Stomach smooth muscle (tissue), 2 donors: ENCODE data around the gene APOL2.
"Not testable (repeated sequence)": the region's sequence is repeated elsewhere in the genome, so short reads cannot be mapped to it uniquely, and the experiment has no call there.

Source experiments
- H3K27ac ChIP-seq: one replicate; pipeline ENCODE4 v1.7.0; 2013; ENCODE audit warnings: mild to moderate bottlenecking, low read length, inconsistent platforms
- H3K27me3 ChIP-seq, 2 donors: one replicate each; pipeline ENCODE4 v1.7.0; 2013; ENCODE audit warnings: low read length in 2 of 2; ENCODE audit not compliant: insufficient read depth in 2 of 2, control insufficient read depth in 1 of 2
- H3K36me3 ChIP-seq, 2 donors: one replicate each; pipeline ENCODE4 v1.7.0; 2013; ENCODE audit warnings: low read length in 2 of 2; ENCODE audit not compliant: control insufficient read depth in 2 of 2, insufficient read depth in 2 of 2
- H3K4me1 ChIP-seq: one replicate; pipeline ENCODE4 v1.7.0; 2013; ENCODE audit warnings: low read length; ENCODE audit not compliant: control insufficient read depth, insufficient read depth
- H3K4me3 ChIP-seq, 2 donors: one replicate each; pipeline ENCODE4 v1.7.0; 2013; ENCODE audit warnings: low read length in 2 of 2
- H3K9ac ChIP-seq, 2 donors: one replicate each; pipeline ENCODE4 v1.7.0; 2013; ENCODE audit warnings: low read length in 2 of 2, mild to moderate bottlenecking in 1 of 2
- H3K9me3 ChIP-seq, 2 donors: one replicate each; pipeline ENCODE4 v1.7.0; 2013; ENCODE audit warnings: low read length in 2 of 2; ENCODE audit not compliant: control insufficient read depth in 2 of 2
- donor health status: healthy.
- donor health status: Pancreatic carcinoma.

The APOL2 gene

GRCh38 chr22:36220451-36220921 is 18.8 kb downstream of the APOL2 start:
- Histone ChIP-seq H3K9ac (no peak overlapping the region), H3K36me3 (no peaks in the 10 kb centered on the region), H3K27me3 (peaks cover 0 to 3% of the 10 kb centered on the region in 2 donors), H3K4me3 (no peak overlapping the region), H3K4me1 (no peaks in the 10 kb centered on the region), H3K27ac (no peak overlapping the region), H3K9me3 (no peaks in the 10 kb centered on the region)

GRCh38 chr22:36218648-36219193 is 20.6 kb downstream of the APOL2 start:
- Histone ChIP-seq H3K27me3 (peaks cover 0 to 3% of the 10 kb centered on the region in 2 donors), H3K9me3 (no peaks in the 10 kb centered on the region), H3K27ac (no peak overlapping the region), H3K36me3 (no peaks in the 10 kb centered on the region), H3K9ac (no peak overlapping the region), H3K4me3 (no peak overlapping the region), H3K4me1 (no peaks in the 10 kb centered on the region)

GRCh38 chr22:36215981-36216380 is 23.3 kb downstream of the APOL2 start:
- no peaks in the 10 kb centered on the region for H3K9me3 ChIP-seq

GRCh38 chr22:36213586-36213985 is 25.7 kb downstream of the APOL2 start:
- Histone ChIP-seq H3K4me1 (no peaks in the 10 kb centered on the region), H3K9me3 (no peaks in the 10 kb centered on the region), H3K9ac (no peak overlapping the region), H3K27ac (no peak overlapping the region), H3K27me3 (no peaks in the 10 kb centered on the region), H3K36me3 (no peaks in the 10 kb centered on the region), H3K4me3 (no peak overlapping the region)

More at GRCh38 chr22:36215981-36216380, 23.3 kb downstream of the APOL2 start:
- no peak overlapping the region for H3K4me3 ChIP-seq
- H3K9ac ChIP-seq: no peak overlapping the region
- peaks cover 0 to 3% of the 10 kb centered on the region in 2 donors for H3K27me3 ChIP-seq
- H3K4me1 ChIP-seq: no peaks in the 10 kb centered on the region
- no peaks in the 10 kb centered on the region for H3K36me3 ChIP-seq
- no peak overlapping the region for H3K27ac ChIP-seq

- H3K4me1 ChIP-seq: no peaks in the 10 kb centered on the region
- H3K36me3 ChIP-seq: no peaks in the 10 kb centered on the region
- no peaks in the 10 kb centered on the region for H3K9me3 ChIP-seq
- H3K27ac ChIP-seq: no peak overlapping the region
- H3K27me3 ChIP-seq: no peaks in the 10 kb centered on the region
- H3K4me3 ChIP-seq: no peak overlapping the region
- no peak overlapping the region for H3K9ac ChIP-seq
Measured at GRCh38 chr22:36212901-36213300, 26.4 kb downstream of the APOL2 start.

GRCh38 chr22:36211237-36211861 is 28.0 kb downstream of the APOL2 start:
- H3K27me3 ChIP-seq: no peaks in the 10 kb centered on the region
- no peak overlapping the region for H3K9ac ChIP-seq
- H3K9me3 ChIP-seq: no peaks in the 10 kb centered on the region
- no peak overlapping the region for H3K4me3 ChIP-seq
- H3K4me1 ChIP-seq: no peaks in the 10 kb centered on the region
- H3K27ac ChIP-seq: no peak overlapping the region
- no peaks in the 10 kb centered on the region for H3K36me3 ChIP-seq

GRCh38 chr22:36210224-36210623 is 29.1 kb downstream of the APOL2 start:
- Histone ChIP-seq H3K4me1 (no peaks in the 10 kb centered on the region), H3K9ac (no peak overlapping the region), H3K4me3 (no peak overlapping the region), H3K27me3 (no peaks in the 10 kb centered on the region), H3K36me3 (no peaks in the 10 kb centered on the region), H3K27ac (no peak overlapping the region), H3K9me3 (no peaks in the 10 kb centered on the region)

GRCh38 chr22:36209488-36209908 is 29.8 kb downstream of the APOL2 start:
- not testable (repeated sequence) for H3K4me1 ChIP-seq, H3K36me3 ChIP-seq, H3K27me3 ChIP-seq, H3K9me3 ChIP-seq, H3K27ac ChIP-seq, H3K4me3 ChIP-seq, H3K9ac ChIP-seq

GRCh38 chr22:36208914-36209313 is 30.4 kb downstream of the APOL2 start:
- no peaks in the 10 kb centered on the region for H3K4me1 ChIP-seq

GRCh38 chr22:36208162-36208765 is 31.1 kb downstream of the APOL2 start:
- no peak overlapping the region for H3K27ac ChIP-seq
- H3K36me3 ChIP-seq: no peaks in the 10 kb centered on the region
- H3K9me3 ChIP-seq: no peaks in the 10 kb centered on the region
- H3K4me1 ChIP-seq: no peaks in the 10 kb centered on the region
- H3K4me3 ChIP-seq: no peak overlapping the region
- no peaks in the 10 kb centered on the region for H3K27me3 ChIP-seq
- no peak overlapping the region for H3K9ac ChIP-seq

More at GRCh38 chr22:36208914-36209313, 30.4 kb downstream of the APOL2 start:
- no peaks in the 10 kb centered on the region for H3K36me3 ChIP-seq
- no peak overlapping the region for H3K27ac ChIP-seq
- H3K4me3 ChIP-seq: no peak overlapping the region
- no peaks in the 10 kb centered on the region for H3K9me3 ChIP-seq
- H3K27me3 ChIP-seq: no peaks in the 10 kb centered on the region
- no peak overlapping the region for H3K9ac ChIP-seq

GRCh38 chr22:36206255-36206654 is 33.1 kb downstream of the APOL2 start:
- Histone ChIP-seq H3K9me3 (no peaks in the 10 kb centered on the region), H3K4me1 (peaks cover 9% of the 10 kb centered on the region), H3K4me3 (no peak overlapping the region), H3K27me3 (no peaks in the 10 kb centered on the region), H3K36me3 (no peaks in the 10 kb centered on the region), H3K9ac (no peak overlapping the region), H3K27ac (no peak overlapping the region)
